ENCODE results near the gene C22orf23. TPM values are rescaled to one million over a fixed set of nuclear protein-coding genes. Genes with fewer than 3 reads are reported as not detected.

Gene C22orf23
- total RNA-seq (not detected), polyA plus RNA-seq (under 1 TPM; 0.04 to 0.16 (median 0.05) TPM)
- long read RNA-seq, donor 1: 0 reads
- long read RNA-seq, donor 2, partial matches to known transcripts: 30 of 101 reads
- long read RNA-seq, donor 2, other reads (novel, unspliced or antisense): 71 of 101 reads

GRCh38 chr22:37953437-37954179 lies at the start of gene C22orf23, which contains the start of gene POLR2F:
Gene C22orf23 (minus strand): TSS chr22:37953601. CDS start chr22:37953149, 452 bp downstream.
Gene POLR2F (plus strand): TSS chr22:37953699. CDS start chr22:37953788, 89 bp downstream.
- Histone ChIP-seq H3K9me3 (no peaks in the 10 kb centered on the region), H3K27ac (peak within 1 kb of the TSS in 7 of 8 donors; percentile 62 to 88 (median 83)), H3K4me1 (peaks cover 14 to 56% (median 25%) of the 10 kb centered on the region in 6 donors), H3K36me3 (peaks cover 0 to 28% (median 21%) of the 10 kb centered on the region in 6 donors), H3K27me3 (replicated peaks in 1 of 7) (peaks cover 0 to 31% (median 9%) of the 10 kb centered on the region in 7 donors), H3K4me3 (peak within 1 kb of the TSS; percentile 75 to 96 (median 84))
- DNase-seq: peak; percentile 99
- intact Hi-C loops (cut with DNase I; ENCODE audit: low total_unique reads): no loop called here
- WGBS, 5 donors: 0 to 1% (median 0%) methylated on average over 45 to 52 of the region's 52 CpGs
- peak in 2 of 3 donors; percentile 3 to 70 for TF ChIP-seq POLR2A (IDR thresholded peaks at IDR 0.05)
- TF ChIP-seq POLR2AphosphoS5 (IDR thresholded peaks at IDR 0.05): peak; percentile 95 to 97 (median 96)
- peak in 2 of 11 experiments; percentile 16 to 21 for TF ChIP-seq CTCF (IDR thresholded peaks at IDR 0.05 in 8 of 11, conservative IDR thresholded peaks at IDR 0.05 in 3 of 11)

- DNase-seq: no peak
- no peak for TF ChIP-seq CTCF (IDR thresholded peaks at IDR 0.05 in 8 of 11, conservative IDR thresholded peaks at IDR 0.05 in 3 of 11)
- no peak for TF ChIP-seq POLR2A (IDR thresholded peaks at IDR 0.05)
- TF ChIP-seq POLR2AphosphoS5 (IDR thresholded peaks at IDR 0.05): no peak
- intact Hi-C loops (cut with DNase I; ENCODE audit: low total_unique reads): no loop called here
- Histone ChIP-seq H3K27ac (no peak overlapping the region), H3K4me3 (no peak overlapping the region), H3K27me3 (replicated peaks in 1 of 7) (no peaks in the 10 kb centered on the region), H3K36me3 (no peaks in the 10 kb centered on the region), H3K9me3 (no peaks in the 10 kb centered on the region), H3K4me1 (peaks cover 0 to 25% (median 14%) of the 10 kb centered on the region in 6 donors)
- 54 to 69% (median 62%) methylated on average over 14 to 16 of the region's 16 CpGs for WGBS, 5 donors
These were observed 46.4 kb upstream of the C22orf23 start for GRCh38 chr22:37999640-38000272.

GRCh38 chr22:37999236-37999635 lies 45.8 kb upstream of the C22orf23 start:
- TF ChIP-seq CTCF (IDR thresholded peaks at IDR 0.05 in 8 of 11, conservative IDR thresholded peaks at IDR 0.05 in 3 of 11) (no peak), POLR2A (IDR thresholded peaks at IDR 0.05) (no peak), POLR2AphosphoS5 (IDR thresholded peaks at IDR 0.05) (no peak)
- WGBS, 5 donors: 83 to 93% (median 89%) methylated on average over 8 to 10 of the region's 10 CpGs
- intact Hi-C loops (cut with DNase I; ENCODE audit: low total_unique reads): no loop called here

More at GRCh38 chr22:37999236-37999635, 45.8 kb upstream of the C22orf23 start:
- Histone ChIP-seq H3K27ac (no peak overlapping the region), H3K36me3 (no peaks in the 10 kb centered on the region), H3K9me3 (no peaks in the 10 kb centered on the region), H3K4me3 (no peak overlapping the region), H3K27me3 (replicated peaks in 1 of 7) (no peaks in the 10 kb centered on the region), H3K4me1 (peaks cover 0 to 30% (median 17%) of the 10 kb centered on the region in 6 donors)
- no peak for DNase-seq

Data from spleen (tissue), 13 donors.